Endothelial cell of umbilical vein (primary cell): Measurements from ENCODE around the gene SLC46A2. TPM values are rescaled to one million over a fixed set of nuclear protein-coding genes. Genes with fewer than 3 reads are reported as not detected.

ENCODE experiments used
- BruUV-seq: library from RNA; stranded (reverse); fragments of 400-500 nt; replicated peaks from 2 replicates; lab custom pipeline; 2021; lab: Mats Ljungman, UMichigan
- CTCF ChIA-PET: fragments of 300-600, 350-600 bp; sonication (Branson Sonifier 250); formaldehyde crosslinking; loops from one replicate; lab custom pipeline; 2021; ENCODE audit warnings: antibody characterized with exemption, inconsistent platforms; lab: Charles Lee
- POLR2A ChIA-PET: fragments of 300-600, 350-600 bp; sonication (Branson Sonifier 250); formaldehyde crosslinking; loops from one replicate; lab custom pipeline; 2021; ENCODE audit warnings: antibody characterized with exemption, inconsistent platforms; lab: Charles Lee
- DNase-seq: peaks from one replicate; pipeline ENCODE4 v3.0.0-alpha.2; 2011; ENCODE audit warnings: low read depth, low spot score
- FAIRE-seq: peaks from 2 replicates; lab custom pipeline; 2011; peaks lifted over from hg19 to GRCh38; lab: Jason Lieb, UNC
- H2AFZ ChIP-seq: 2 replicates; pipeline ENCODE4 v1.6.0; 2012; ENCODE audit warnings: low read depth, low read length, control low read depth, inconsistent platforms
- H3K27ac ChIP-seq: 2 replicates; pipeline ENCODE4 v1.5.1; 2011; ENCODE audit warnings: low read depth, mild to moderate bottlenecking, control low read depth, low read length, moderate library complexity; ENCODE audit not compliant: insufficient read depth
- H3K27me3 ChIP-seq, 2 experiments: 2 replicates each; pipeline versions ENCODE4 v1.6.0 to v1.6.1; 2011; ENCODE audit warnings: low read length in 2 of 2, mixed read lengths in 1 of 2; ENCODE audit not compliant: control insufficient read depth in 2 of 2, insufficient read depth in 2 of 2
- H3K36me3 ChIP-seq, 2 experiments: 2 replicates in 1 of 2; 3 replicates in 1 of 2; pipeline ENCODE4 v1.5.1; 2011; ENCODE audit warnings: low read length in 2 of 2, mild to moderate bottlenecking in 1 of 2, moderate library complexity in 1 of 2; ENCODE audit not compliant: control insufficient read depth in 2 of 2, insufficient read depth in 2 of 2; ENCODE audit errors: extremely low read depth in 1 of 2
- H3K4me1 ChIP-seq: 3 replicates; pipeline ENCODE4 v1.5.1; 2011; ENCODE audit warnings: mild to moderate bottlenecking, low read length; ENCODE audit not compliant: control insufficient read depth, insufficient read depth; ENCODE audit errors: extremely low read depth
- H3K4me2 ChIP-seq: 2 replicates; pipeline ENCODE4 v1.6.1; 2011; ENCODE audit warnings: low read length, control low read depth, mixed read lengths; ENCODE audit not compliant: insufficient read depth
- H3K4me3 ChIP-seq, 3 experiments: fragments of 200-600 bp in 1 of 3; sonication (generic), shearing (Covaris generic) in 1 of 3; replicated peaks in 1 of 3; 2 replicates each; pipeline ENCODE4 v1.5.1; 2011 to 2016; ENCODE audit warnings: control low read depth in 3 of 3, low read length in 3 of 3, mild to moderate bottlenecking in 2 of 3, inconsistent platforms in 1 of 3, low read depth in 1 of 3, moderate library complexity in 1 of 3; ENCODE audit not compliant: insufficient read depth in 1 of 3
- H3K79me2 ChIP-seq: 2 replicates; pipeline ENCODE4 v1.6.0; 2012; ENCODE audit warnings: low read length, inconsistent platforms; ENCODE audit not compliant: control insufficient read depth, insufficient read depth
- H3K9ac ChIP-seq: replicated peaks from 2 replicates; pipeline ENCODE3; 2011; ENCODE audit warnings: low read length, control low read depth; ENCODE audit not compliant: insufficient read depth; ENCODE audit errors: extremely low read depth
- H3K9me1 ChIP-seq: replicated peaks from 3 replicates; pipeline ENCODE4 v1.6.0; 2011; ENCODE audit warnings: mild to moderate bottlenecking, low read length; ENCODE audit not compliant: control insufficient read depth, insufficient read depth; ENCODE audit errors: extremely low read depth
- H3K9me3 ChIP-seq: replicated peaks from 2 replicates; pipeline ENCODE4 v1.5.1; 2012; ENCODE audit warnings: low read length, inconsistent platforms; ENCODE audit not compliant: control insufficient read depth, insufficient read depth
- H4K20me1 ChIP-seq: replicated peaks from 2 replicates; pipeline ENCODE3; 2011; ENCODE audit warnings: mild to moderate bottlenecking, low read length; ENCODE audit not compliant: control insufficient read depth, insufficient read depth; ENCODE audit errors: extremely low read depth
- EZH2 ChIP-seq: IDR thresholded peaks from 2 replicates; pipeline ENCODE4 v1.6.1; 2012; ENCODE audit warnings: borderline replicate concordance, low read depth, mild to moderate bottlenecking, moderate library complexity, low read length, inconsistent platforms; ENCODE audit not compliant: severe bottlenecking
- FOS ChIP-seq: IDR thresholded peaks from 2 replicates; pipeline ENCODE4 v1.6.1; 2011; ENCODE audit warnings: mild to moderate bottlenecking, low read length, moderate library complexity, borderline replicate concordance; ENCODE audit not compliant: insufficient read depth
- GATA2 ChIP-seq: IDR thresholded peaks from 2 replicates; pipeline ENCODE4 v1.7.0; 2011; ENCODE audit warnings: low read depth, mild to moderate bottlenecking, moderate library complexity, mixed read lengths, low read length; ENCODE audit not compliant: insufficient read length, insufficient read depth
- JUN ChIP-seq: IDR thresholded peaks from 2 replicates; pipeline ENCODE4 v1.6.1; 2011; ENCODE audit warnings: borderline replicate concordance, low read depth; ENCODE audit not compliant: insufficient read length, insufficient read depth
- MYC ChIP-seq: IDR thresholded peaks from one replicate; pipeline ENCODE4 v1.6.1; 2011; ENCODE audit warnings: mild to moderate bottlenecking, low read depth, low read length
- POLR2A ChIP-seq: IDR thresholded peaks from 2 replicates; pipeline ENCODE4 v1.6.1; 2012; ENCODE audit warnings: low read depth, mild to moderate bottlenecking, control low read depth, low read length
- POLR2AphosphoS5 ChIP-seq: IDR thresholded peaks from 2 replicates; pipeline ENCODE4 v1.6.1; 2012; ENCODE audit warnings: low read depth, mild to moderate bottlenecking, control low read depth, low read length, moderate library complexity; ENCODE audit not compliant: insufficient read depth
- dilution Hi-C: fragments of 300-500 bp; cut with MboI; formaldehyde crosslinking; loops from one replicate; pipeline ENCODE4 v1.15.0; 2019; ENCODE audit warnings: low sequenced_read_pairs; ENCODE audit not compliant: extremely low pct_ligation_motif_present
- intact Hi-C: fragments of 100-400 bp; cut with micrococcal nuclease; formaldehyde crosslinking; loops from one replicate; pipeline ENCODE4 v1.10.0; 2022
- polyA plus RNA-seq, 4 experiments: library from polyadenylated mRNA; depleted of rRNA in 3 of 4; stranded (reverse) in 3 of 4; unstranded in 1 of 4; fragments of >200 nt; gene quantifications; 2 replicates each; pipeline versions ENCODE4 v1.2.1 to v1.2.3, GENCODE V29; 2011 to 2012; ENCODE audit warnings: missing spikeins in 1 of 4
- total RNA-seq: library from RNA; stranded (reverse); gene quantifications from 2 replicates; pipeline ENCODE4 v1.2.3, GENCODE V29; 2021
- TF ChIP-seq, protein P1 (sequence below): IDR thresholded peaks from 2 replicates; pipeline ENCODE4 v1.6.1; 2011; ENCODE audit not compliant: insufficient read depth, insufficient read length
- TF ChIP-seq, protein P2 (sequence below), 2 donors: IDR thresholded peaks; 1 replicate in 1 of 2; 2 replicates in 1 of 2; pipeline ENCODE4 v1.5.1; 2011; ENCODE audit warnings: low read length in 2 of 2, mild to moderate bottlenecking in 2 of 2, moderate library complexity in 2 of 2, control low read depth in 1 of 2, inconsistent platforms in 1 of 2, low read depth in 1 of 2; ENCODE audit not compliant: insufficient read depth in 1 of 2; ENCODE audit errors: extremely low read depth in 1 of 2

SLC46A2 gene
- total and polyA plus RNA-seq, 2 donors (not counting 3 experiments of a cell fraction or from before 2014, with no cell fraction given), result not detected

DNA sequence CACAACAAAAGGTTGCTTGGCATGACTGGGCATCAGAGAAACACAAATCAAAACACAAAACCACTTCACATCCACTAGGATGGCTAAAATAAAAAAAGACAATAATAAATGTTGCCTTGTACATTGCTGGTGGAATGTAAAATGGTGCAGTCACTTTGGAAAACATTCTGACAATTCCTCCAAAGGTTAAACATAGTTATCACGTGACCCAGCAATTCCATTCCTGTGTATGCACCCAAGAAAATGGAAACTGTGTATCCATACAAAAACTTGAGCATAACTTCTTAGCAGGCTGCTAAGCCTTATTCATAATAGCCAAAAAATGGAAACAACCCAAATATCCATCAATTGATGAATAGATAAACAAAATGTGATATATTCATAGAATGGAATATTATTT is 10.2 kb upstream of the SLC46A2 start:
- dilution Hi-C loops (no loop called here), intact Hi-C loops (loop anchor here (5.0 kb wide), 1 partner anchor 149 kb away; the partner anchor contains the start of gene SNX30)
- H4K20me1 ChIP-seq, result no peaks in the 10 kb centered on the region
- H3K27me3 ChIP-seq, result peaks cover 15 to 20% of the 10 kb centered on the region in 2 experiments
- H3K4me2 ChIP-seq, result no peak overlapping the region
- H3K9ac ChIP-seq, result no peak overlapping the region
- no peaks in the 10 kb centered on the region for H3K79me2 ChIP-seq
- POLR2A ChIA-PET, result no interaction called here
- DNase-seq (no peak), FAIRE-seq (no peak)
- no peak overlapping the region for H2AFZ ChIP-seq
- no peaks in the 10 kb centered on the region for H3K4me1 ChIP-seq
- no TSS peak for BruUV-seq
- no peaks in the 10 kb centered on the region for H3K9me1 ChIP-seq
- H3K9me3 ChIP-seq, result no peaks in the 10 kb centered on the region
- H3K27ac ChIP-seq, result no peak overlapping the region
- H3K36me3 ChIP-seq, result no peaks in the 10 kb centered on the region
- no peak overlapping the region for H3K4me3 ChIP-seq
- TF ChIP-seq EZH2 (no peak), GATA2 (no peak), POLR2A (no peak), FOS (no peak), JUN (no peak), POLR2AphosphoS5 (no peak), MYC (no peak)
- TF ChIP-seq, protein P1, sequence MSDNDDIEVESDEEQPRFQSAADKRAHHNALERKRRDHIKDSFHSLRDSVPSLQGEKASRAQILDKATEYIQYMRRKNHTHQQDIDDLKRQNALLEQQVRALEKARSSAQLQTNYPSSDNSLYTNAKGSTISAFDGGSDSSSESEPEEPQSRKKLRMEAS, result no peak
- TF ChIP-seq, protein P2, sequence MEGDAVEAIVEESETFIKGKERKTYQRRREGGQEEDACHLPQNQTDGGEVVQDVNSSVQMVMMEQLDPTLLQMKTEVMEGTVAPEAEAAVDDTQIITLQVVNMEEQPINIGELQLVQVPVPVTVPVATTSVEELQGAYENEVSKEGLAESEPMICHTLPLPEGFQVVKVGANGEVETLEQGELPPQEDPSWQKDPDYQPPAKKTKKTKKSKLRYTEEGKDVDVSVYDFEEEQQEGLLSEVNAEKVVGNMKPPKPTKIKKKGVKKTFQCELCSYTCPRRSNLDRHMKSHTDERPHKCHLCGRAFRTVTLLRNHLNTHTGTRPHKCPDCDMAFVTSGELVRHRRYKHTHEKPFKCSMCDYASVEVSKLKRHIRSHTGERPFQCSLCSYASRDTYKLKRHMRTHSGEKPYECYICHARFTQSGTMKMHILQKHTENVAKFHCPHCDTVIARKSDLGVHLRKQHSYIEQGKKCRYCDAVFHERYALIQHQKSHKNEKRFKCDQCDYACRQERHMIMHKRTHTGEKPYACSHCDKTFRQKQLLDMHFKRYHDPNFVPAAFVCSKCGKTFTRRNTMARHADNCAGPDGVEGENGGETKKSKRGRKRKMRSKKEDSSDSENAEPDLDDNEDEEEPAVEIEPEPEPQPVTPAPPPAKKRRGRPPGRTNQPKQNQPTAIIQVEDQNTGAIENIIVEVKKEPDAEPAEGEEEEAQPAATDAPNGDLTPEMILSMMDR (IDR thresholded peaks at IDR 0.05; ENCODE audit: extremely low read depth in 1 of 2, insufficient read depth in 1 of 2, low read depth in 1 of 2, low read length in 2 of 2), result no peak
- CTCF ChIA-PET, result interaction anchor here (3.7 kb wide), 1 partner anchor 13 kb away, joined by 16 read pairs; no protein-coding TSS in a partner anchor
